H1 (cell line): ENCODE data around the gene HSH2D. TPM values are rescaled to one million over a fixed set of nuclear protein-coding genes. Genes with fewer than 3 reads are reported as not detected.

Experiments
- EGR1 ChIP-seq: IDR thresholded peaks from 2 replicates; pipeline ENCODE4 v1.6.1; 2011; ENCODE audit warnings: low read depth, low read length, borderline replicate concordance
- SP1 ChIP-seq: IDR thresholded peaks from 2 replicates; pipeline ENCODE4 v1.6.1; 2011; ENCODE audit warnings: low read depth, low read length
- polyA plus RNA-seq, 7 experiments: library from polyadenylated mRNA; depleted of rRNA in 3 of 7; stranded (reverse) in 5 of 7; unstranded in 2 of 7; fragments of >200 nt in 5 of 7; fragments of 200-250 nt in 2 of 7; gene quantifications; 1 replicate in 5 of 7; 2 replicates in 1 of 7; 4 replicates in 1 of 7; pipeline versions ENCODE4 v1.2.1 to v1.2.3, GENCODE V29; 2011 to 2013; ENCODE audit warnings: missing spikeins in 2 of 7, mixed read lengths in 2 of 7
- total RNA-seq: library from RNA; stranded (reverse); fragmentation: NEBNext Ultra II Directional; extraction: Animal tissue kit (Norgen Biotek cat#: 25700); gene quantifications from 2 replicates; pipeline ENCODE4 v1.2.1, GENCODE V29; 2021

Gene HSH2D
- total and polyA plus RNA-seq, 2 of the 8 experiments (the other 6 are each of a cell fraction or from before 2014, with no cell fraction given): 0.67 to 1.6 TPM

GRCh38 chr19:16111160-16111908 lies 32.2 kb upstream of the HSH2D start, which contains the start of gene RAB8A (continued):
- peak; percentile 95 for TF ChIP-seq SP1
- TF ChIP-seq EGR1: peak; percentile 8; the same call in 1 of the 2 replicates
